ENCODE data around the gene SNAP29. TPM values are rescaled to one million over a fixed set of nuclear protein-coding genes. Genes with fewer than 3 reads are reported as not detected.

SNAP29 gene
- total RNA-seq, 1 experiment from 2014 or later, result 9.6 TPM

DNA sequence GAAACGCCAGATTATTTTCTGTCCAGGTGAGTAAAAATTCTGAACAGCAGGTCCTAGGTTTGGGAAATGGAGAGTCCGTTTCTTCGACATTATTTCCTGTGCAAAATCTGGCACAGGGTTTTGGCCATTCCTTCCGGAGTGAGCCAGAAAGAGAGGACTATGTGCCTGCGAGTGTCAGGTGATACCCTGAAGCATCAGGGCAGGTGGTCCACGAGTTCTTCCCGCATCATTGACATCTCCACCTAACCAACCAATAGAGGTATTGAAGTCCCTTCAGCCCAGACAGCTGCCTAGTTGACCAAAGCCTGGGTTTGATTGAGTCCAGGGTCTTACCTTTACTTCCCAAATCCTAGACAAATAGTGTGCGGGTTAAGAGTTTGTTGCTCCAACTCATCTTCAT, 808 bp downstream of the SNAP29 start:
- in situ Hi-C loops (cut with HindIII; ENCODE audit: low pct_unique_long_range_greater_than_20kb, low sequenced_read_pairs), result no loop called here

DNA sequence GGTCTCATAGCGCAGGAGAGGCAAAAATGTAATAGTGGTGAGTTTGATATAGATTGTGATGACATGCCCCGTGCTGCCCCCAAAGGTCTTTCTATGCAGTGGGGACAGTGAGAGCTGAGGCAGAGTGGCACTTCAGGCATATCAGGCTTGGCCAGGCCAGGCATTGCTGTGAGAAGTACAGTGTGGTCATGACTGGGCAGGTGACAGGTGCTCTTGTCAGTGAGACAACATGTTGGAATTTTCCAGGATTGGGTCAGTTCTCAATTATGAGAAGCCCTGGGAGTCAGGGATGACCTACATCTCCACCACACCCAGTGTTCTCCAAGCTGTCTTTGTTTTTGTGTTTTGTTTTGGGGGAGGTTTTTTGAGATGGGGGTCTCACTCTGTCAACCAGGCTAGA, 3.7 kb downstream of the SNAP29 start:
- in situ Hi-C loops (cut with HindIII; ENCODE audit: low pct_unique_long_range_greater_than_20kb, low sequenced_read_pairs), result no loop called here
- no peak for DNase-seq (ENCODE audit: low read depth)

More for the DNA sequence above, 808 bp downstream of the SNAP29 start:
- no peak for DNase-seq (ENCODE audit: low read depth)

DNA sequence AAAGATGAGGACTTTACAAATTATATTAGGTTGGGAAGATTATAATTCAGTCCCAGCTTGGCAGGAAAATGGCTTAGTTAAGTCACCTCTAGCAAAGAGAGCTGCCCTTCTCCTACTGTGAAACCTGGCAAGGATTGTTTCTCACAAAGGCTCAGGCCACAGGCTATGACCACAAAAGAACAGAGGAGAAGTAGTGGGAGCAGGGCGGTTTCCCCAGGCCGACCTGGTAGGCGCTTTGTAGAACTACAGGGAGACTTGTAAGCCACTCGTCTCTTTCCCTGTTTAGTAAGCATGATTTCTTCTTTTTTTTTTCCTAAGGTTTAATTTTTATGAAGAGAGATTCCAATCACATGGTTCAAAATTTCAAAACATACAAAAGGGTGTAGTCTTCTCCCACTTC, 4.6 kb downstream of the SNAP29 start:
- in situ Hi-C loops (cut with HindIII; ENCODE audit: low pct_unique_long_range_greater_than_20kb, low sequenced_read_pairs), result no loop called here
- no peak for DNase-seq (ENCODE audit: low read depth)

DNA sequence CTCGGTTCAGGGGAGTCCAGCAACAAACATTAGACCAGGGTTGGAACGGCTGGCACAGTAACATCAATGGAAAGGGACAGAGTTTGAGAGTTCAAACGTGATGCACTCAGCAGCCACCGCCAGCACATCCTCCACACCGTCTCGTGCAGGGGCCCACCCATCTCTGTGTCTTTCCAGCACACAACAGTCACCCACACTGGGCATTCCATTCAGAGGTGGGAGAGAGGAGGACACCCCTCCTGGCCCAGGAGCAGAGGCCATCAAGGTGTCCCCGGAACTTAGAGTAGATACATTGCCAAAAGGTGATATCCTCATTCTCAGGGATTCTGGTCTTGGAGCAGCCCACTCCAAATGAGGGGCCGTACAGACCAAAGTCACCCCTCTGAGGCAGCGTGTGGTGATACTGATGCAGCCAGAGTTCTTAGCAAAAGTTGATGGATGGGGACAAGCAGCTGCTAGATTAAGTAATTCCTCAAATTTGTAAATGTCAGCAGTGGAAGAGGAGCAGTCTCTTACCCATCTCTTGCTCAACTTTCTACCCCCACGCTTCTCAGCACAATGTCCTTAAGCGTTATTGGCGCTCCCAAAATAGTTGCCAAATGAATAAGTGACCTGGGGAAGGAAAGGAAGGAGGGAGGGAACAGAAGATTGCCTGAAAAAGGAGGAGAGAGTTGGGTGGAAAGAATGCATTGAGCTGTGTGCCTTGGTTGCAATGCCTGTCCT, 5.5 kb downstream of the SNAP29 start:
- in situ Hi-C loops (cut with HindIII; ENCODE audit: low pct_unique_long_range_greater_than_20kb, low sequenced_read_pairs), result no loop called here

DNA sequence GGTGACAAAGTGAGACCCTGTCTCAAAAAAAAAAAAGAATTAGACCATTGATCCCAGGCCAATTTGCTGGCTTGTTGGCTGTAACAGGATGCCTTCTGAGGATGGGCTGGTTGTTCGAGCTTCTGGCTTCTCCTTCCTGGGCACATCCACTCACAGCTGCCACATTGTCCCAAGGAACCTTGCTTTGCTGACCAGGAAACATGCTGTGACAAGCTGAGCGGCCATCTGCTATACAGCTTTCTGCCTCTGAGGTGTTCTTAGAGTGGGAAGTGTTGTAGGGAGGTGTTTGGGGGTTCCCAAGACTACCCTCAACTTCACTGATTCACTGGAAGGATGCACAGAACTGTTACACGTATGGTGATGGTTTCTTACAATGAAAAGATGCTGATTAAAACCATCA, 6.5 kb downstream of the SNAP29 start:
- in situ Hi-C loops (cut with HindIII; ENCODE audit: low pct_unique_long_range_greater_than_20kb, low sequenced_read_pairs), result no loop called here
- no peak for DNase-seq (ENCODE audit: low read depth)

More for the DNA sequence above, 5.5 kb downstream of the SNAP29 start:
- no peak for DNase-seq (ENCODE audit: low read depth)

DNA sequence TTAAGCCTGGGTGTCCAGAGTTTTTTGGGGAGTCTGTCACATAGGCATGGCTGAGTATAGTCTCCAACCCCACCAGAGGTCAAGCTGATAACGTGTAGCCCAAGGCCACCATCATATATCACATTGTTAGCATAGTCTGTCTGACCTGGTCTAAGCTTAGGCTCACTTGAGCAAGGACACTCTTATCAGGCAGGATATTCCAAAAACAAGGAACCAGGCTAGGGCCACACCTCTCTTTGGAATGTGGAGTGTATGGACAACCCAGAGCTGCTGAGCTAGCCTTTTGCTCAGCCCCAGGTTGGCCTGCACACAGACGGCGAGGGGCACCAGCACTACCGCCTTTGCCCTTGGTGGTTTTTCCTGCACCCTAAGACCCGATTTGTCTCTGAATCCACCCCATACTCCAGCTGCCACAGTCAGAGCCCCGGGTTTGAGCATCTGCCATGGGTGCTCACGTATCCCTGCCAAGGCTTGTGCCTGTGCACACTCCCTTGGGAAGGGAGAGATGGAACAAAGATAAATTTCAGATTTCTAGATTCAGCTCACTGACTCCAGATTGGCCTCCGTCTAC, 7.2 kb downstream of the SNAP29 start:
- in situ Hi-C loops (cut with HindIII; ENCODE audit: low pct_unique_long_range_greater_than_20kb, low sequenced_read_pairs), result no loop called here
- DNase-seq (ENCODE audit: low read depth), result no peak

DNA sequence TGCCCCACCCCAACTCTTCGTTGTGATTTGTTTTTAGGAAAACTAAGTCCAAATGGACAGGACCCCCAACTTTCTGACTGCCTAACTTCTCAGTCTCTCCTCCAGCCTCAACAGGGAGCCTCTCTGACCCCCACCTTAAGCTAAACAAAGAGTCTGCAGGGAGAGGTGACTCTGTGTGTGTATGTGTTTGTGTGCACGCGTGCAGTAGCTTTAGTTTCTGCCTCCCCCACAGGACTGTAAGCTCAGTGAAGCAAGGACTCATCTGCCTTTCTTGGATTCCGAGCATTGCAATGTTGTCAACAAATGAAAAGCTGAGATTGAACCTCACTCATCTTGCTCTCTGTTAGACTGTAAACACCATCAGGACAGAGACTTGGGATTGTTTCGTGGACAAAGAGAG, 7.9 kb downstream of the SNAP29 start:
- DNase-seq (ENCODE audit: low read depth), result no peak
- in situ Hi-C loops (cut with HindIII; ENCODE audit: low pct_unique_long_range_greater_than_20kb, low sequenced_read_pairs), result no loop called here

DNA sequence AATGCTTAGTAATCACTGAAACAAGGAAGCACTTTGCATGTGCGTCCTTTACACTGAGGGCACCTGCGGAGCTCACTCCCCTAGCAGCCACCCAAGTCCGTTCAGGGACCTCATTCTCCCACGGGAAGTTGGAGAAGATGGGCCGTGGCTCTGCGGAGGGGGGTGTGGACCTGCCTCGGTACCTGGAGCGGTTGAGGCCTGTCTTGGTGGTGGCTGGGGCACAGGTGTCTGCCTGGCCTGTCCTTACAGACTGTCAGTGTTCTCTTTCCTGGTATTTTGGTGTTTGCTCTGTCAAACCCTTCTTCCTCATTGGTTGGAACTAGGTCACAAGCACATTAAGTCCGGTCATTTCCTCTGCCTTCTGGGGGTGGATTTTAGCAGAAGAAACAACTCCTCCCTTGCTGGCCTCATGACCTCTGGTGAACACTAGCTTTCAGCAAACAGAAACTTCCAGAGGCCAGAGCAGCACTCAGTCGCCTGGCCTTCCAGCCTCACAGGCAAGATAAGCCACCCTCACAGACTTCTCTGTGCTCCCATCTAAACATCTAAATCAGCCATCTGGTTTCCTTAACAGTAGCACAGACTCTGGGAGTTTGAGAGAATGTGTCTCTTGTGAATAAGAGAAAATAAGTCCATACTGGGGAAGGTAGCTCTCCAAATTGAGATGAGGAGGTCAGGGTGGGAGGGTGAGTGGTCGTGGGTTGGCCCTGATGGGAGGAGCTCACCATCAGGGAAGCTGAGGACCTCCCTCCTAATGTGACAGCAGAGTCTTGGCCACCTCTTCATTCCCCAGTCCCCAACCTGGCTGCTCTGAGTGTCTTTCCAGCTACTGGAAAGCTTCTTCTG, 8.6 kb downstream of the SNAP29 start:
- DNase-seq (ENCODE audit: low read depth), result no peak
- in situ Hi-C loops (cut with HindIII; ENCODE audit: low pct_unique_long_range_greater_than_20kb, low sequenced_read_pairs), result no loop called here

DNA sequence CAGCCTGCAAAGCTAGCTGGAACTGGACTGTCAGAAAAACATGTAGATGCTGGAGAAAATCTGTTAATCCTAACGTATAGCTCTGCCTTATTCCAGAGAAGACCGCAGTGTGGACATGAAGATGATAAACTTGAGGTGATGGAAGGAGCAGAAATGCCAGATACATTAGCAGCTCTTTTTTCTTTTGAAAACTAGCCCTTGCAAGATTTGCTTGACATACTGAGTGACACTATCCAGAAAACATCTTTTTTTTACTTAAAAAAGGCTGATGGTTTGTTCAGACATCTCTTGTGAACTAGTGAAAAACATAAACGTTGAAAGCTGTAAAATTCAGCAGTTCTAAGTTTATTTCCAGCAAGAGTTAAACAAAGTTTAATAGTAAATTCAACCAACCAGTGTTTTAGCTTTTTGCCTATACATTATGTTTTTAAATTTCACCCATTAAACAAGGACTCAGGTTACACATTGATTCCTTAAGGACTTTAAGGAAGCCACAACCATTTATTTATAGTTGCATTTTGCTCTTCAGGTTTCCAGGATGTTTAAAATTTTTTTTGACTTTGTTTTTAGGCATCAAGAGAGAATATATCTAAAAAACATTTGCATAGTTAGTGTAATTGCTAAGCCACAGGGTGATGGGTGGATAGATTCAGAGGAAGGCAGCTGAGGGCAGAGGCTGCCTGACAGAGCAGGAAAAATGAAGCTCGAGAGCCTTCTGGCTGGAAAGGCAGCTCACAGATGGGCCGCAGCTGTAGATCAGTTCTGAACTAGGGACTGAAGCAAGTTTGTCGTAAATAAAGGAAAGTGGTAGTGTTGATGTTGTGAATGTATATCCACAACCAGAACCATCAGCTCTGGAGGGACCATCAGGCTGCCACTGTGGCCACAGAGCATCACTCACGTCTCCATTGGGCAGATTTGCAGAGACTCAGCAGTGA, 9.5 kb downstream of the SNAP29 start:
- no peak for DNase-seq (ENCODE audit: low read depth)
- in situ Hi-C loops (cut with HindIII; ENCODE audit: low pct_unique_long_range_greater_than_20kb, low sequenced_read_pairs), result no loop called here

DNA sequence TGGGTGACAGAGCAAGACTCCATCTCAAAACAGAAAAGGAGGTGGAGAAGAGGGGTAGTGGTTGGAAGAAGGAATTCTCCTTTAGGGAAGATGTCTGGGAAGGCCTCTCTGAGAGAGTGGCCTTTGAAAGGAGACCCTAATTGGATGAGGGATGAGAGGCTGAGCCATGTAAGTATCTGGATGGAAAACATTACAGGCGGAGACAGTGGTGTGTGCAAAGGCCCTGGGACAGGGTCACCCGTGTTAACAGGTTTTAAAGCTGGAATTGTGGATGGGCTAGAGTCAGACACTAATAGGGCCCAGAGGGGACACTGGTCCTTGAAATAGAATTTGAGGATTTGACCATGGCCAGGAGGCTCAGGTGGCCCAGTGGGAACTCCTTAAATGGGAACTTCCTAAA, 10.4 kb downstream of the SNAP29 start:
- in situ Hi-C loops (cut with HindIII; ENCODE audit: low pct_unique_long_range_greater_than_20kb, low sequenced_read_pairs), result no loop called here
- no peak for DNase-seq (ENCODE audit: low read depth)

DNA sequence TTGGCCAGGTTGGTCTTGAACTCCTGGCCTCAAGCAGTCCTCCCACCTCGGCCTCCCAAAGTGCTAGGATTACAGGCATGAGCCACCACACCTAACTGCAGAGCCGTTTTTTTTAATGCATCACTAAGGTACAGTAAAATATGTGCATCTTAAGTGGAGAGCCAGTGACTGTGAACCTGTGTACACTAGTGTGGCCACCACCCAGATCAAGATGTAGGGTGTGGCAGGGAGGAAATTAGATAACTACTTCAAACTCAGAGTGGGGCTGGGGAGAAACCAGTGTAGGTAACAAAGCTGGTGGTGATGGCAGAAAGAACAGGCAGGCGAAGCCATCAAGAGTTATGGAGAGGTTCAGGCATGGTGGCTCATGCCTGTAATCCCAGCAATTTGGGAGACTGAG, 14.4 kb downstream of the SNAP29 start:
- DNase-seq (ENCODE audit: low read depth), result no peak
- in situ Hi-C loops (cut with HindIII; ENCODE audit: low pct_unique_long_range_greater_than_20kb, low sequenced_read_pairs), result no loop called here

DNA sequence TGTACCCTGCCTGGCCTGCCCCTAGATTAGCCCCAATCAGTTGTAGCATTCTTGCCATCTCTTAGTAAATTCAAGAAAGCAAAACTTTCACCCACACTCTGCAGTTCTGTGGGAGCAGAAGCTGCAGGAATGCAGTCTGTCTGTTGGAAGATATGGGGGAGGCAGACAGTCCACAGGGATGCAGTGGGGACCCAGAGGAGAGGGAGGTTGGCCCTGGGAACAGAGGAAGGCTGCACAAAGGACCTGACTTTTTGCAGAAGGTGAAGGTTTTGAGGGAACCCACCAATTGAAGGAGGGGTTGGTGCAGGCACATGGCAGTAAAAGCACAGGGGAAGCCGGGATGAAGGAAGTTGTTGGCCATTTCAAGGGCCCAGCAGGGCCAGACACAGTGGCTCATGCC, 16.5 kb downstream of the SNAP29 start:
- in situ Hi-C loops (cut with HindIII; ENCODE audit: low pct_unique_long_range_greater_than_20kb, low sequenced_read_pairs), result no loop called here
- DNase-seq (ENCODE audit: low read depth), result no peak

DNA sequence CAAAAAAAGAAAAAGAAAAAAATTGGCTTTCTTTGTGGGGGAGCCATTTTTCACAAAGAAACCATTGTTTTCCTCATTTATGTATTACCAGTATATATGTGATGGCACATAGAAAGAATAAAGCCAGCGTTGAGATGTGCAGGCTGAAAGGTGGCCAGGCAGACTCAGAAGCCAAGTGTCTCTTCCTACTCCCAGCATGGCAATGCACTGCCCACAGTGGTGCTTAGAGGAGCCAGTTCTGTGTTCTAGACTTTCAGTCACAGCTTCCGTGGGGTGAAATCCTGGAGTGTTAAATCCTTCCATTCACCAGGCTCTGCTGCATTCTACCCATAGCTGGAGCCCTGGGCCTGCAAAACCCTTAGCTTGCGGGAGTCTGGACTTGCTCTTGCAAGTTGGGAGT, 18.9 kb downstream of the SNAP29 start:
- in situ Hi-C loops (cut with HindIII; ENCODE audit: low pct_unique_long_range_greater_than_20kb, low sequenced_read_pairs), result no loop called here

DNA sequence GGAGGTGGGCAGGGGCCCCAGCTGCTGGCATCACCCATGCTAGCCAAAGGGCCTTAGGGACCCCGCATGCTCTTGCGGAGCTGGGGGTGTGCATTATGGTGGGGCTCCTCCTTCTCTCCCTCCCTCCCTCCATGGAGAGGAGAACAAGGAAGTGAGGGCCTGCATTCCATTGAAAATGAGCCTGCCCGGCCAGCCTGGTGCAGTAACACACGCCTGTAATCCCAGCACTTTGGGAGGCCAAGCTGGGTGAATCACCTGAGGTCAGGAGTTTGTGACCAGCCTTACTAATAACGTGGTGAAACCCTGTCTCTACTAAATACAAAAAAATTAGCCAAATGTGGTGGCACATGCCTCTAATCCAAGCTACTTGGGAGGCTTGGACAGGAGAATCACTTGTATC, 22.4 kb downstream of the SNAP29 start:
- in situ Hi-C loops (cut with HindIII; ENCODE audit: low pct_unique_long_range_greater_than_20kb, low sequenced_read_pairs), result no loop called here
- peak; percentile 48 for DNase-seq (ENCODE audit: low read depth)

More for the DNA sequence above, 18.9 kb downstream of the SNAP29 start:
- DNase-seq (ENCODE audit: low read depth), result no peak

DNA sequence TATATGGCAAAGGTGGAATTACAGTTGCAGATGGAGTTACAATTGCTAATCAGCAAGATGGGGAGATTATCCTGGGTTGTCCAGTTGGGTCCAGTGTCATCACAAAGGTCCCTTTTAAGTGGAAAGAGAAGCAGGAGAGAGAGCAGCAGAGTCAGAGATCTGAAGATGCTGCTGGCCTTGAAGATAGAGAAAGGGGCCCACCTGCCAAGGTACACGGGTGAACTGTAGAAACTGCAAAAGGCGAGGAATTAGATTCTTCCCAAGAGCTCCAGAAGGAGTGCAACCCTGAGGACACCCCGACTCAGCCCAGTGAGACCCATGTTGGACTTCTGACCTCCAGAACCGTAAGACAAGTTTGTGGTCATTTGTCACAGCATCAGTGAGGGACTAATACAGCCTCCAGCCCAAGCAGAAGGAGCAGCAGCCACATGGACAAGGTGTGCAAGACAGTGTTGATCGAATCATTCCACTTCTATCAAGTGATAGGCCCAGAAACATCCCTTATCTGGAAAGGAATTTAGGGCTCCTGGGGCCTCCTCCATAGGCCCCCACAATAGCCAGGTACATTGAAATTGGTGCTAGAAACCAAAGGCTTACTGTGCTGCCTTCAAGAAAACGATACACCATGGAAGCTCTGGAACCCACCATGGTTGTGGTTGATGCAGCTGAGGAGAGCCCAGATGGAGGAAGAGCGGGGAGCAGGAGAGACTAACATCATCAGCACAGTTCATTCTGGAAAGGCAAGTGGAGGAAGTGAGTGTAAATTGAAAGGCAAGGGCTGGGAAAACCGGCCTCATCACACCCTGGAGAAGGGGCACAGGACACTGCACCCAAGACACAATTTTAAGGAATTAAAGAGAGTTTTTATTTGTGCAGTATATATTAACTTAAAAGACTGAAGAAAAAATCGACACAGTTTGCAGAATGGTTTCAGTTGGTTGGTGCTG, 23.3 kb downstream of the SNAP29 start:
- in situ Hi-C loops (cut with HindIII; ENCODE audit: low pct_unique_long_range_greater_than_20kb, low sequenced_read_pairs), result no loop called here
- no peak for DNase-seq (ENCODE audit: low read depth)

DNA sequence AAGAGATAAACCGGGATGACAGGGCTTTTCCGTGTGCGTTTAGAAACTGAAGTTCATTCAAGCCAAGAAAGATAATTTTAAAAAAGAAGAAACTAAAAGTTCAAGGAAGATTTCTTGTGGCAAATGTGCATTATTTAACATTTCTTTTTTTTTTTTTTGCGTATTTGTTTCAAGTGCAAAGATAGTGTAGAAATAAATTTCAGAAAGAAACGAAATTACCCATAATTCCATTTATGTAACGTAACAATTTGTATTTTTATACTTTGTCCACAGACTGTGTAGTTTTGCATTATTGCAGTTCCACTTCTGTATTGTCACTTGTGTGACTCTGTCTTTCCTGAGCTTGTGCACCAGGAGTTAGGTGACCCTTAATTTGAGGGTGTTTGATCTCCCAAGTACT, 24.0 kb downstream of the SNAP29 start:
- in situ Hi-C loops (cut with HindIII; ENCODE audit: low pct_unique_long_range_greater_than_20kb, low sequenced_read_pairs), result no loop called here

DNA sequence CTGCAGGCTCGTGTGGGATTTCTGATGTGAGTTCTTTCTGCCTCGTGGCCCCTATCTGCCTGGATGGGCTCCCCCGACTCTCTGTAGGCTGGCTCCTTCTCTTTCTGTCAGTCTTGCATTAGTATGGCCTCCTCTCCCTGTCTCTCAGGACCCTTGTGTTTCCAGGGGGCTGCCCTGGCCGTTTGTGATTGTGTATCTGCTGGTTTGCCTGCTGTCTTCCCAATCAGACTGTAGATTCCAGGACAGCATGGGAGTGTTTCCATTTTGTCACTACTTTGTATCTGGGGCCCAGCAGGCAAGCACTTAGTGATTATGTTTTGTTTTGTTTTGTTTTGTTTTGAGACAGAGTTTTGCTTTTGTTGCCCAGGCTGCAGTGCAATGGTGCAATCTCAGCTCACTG, 25.6 kb downstream of the SNAP29 start:
- no peak for DNase-seq (ENCODE audit: low read depth)
- in situ Hi-C loops (cut with HindIII; ENCODE audit: low pct_unique_long_range_greater_than_20kb, low sequenced_read_pairs), result no loop called here

More for the DNA sequence above, 24.0 kb downstream of the SNAP29 start:
- no peak for DNase-seq (ENCODE audit: low read depth)

Data from Caki2 (cell line).